AG08396 (cell line): Measurements from ENCODE around the gene SOSTDC1.

Experiments used
- DNase-seq: peaks from one replicate; pipeline ENCODE4 v3.0.0; 2012; ENCODE audit warnings: low spot score, mixed read lengths

SOSTDC1 gene

DNA sequence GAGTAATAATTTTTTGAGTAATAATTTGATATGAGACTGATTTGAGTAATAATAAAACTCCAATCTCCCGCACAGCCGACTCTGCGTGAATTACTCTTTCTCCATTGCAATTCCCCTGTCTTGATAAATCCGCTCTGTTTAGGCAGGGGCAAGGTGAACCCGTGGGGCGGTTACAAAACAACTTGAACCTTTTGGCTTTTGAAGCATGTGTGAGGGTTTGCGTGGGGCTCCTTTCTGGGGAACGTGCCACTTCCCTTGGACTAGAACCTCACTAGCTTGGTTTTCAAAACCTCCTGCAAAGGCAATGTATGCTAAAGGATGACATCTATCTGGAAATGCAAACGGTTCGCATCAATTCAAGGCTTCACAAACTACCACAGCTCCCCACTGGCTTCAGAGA, 45.7 kb downstream of the SOSTDC1 start:
- DNase-seq, result no peak

DNA sequence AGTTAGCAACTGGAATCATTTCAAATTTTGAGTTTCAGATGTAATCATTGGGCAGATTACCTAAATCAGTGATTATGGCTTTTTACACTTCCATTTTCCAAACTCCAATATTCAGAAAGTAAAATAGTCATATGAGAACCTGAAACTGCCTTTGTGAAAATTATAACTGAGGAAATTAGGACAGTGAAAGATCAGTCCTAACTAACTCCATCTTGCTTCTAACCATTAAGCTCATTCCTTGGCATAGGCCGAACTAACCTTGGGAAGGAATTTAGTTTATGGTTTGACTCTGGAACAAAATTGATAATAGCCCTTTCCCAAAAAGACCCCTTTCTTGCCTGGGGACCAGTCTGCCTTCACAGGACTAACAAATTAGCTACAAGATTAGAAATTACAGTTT, 46.4 kb downstream of the SOSTDC1 start:
- DNase-seq, result no peak

DNA sequence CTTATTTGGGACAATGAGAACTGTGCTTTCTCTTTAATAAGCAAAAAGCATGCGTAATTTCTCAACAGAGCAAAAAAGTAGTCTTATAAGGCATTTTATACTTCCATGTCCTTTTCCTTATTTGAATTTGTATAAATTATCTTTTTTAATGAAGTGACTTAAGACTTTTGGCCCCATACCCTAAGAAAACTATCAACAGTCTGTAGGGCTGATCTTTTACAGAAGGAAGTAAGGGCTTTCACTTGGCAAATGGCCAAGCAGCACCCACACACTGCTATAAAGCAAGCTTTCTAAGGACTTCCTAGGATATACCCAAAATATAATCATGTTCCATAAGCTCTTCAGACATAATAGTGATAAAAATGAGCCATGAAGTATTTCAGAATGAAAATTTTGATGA, 47.6 kb downstream of the SOSTDC1 start:
- DNase-seq, result no peak

DNA sequence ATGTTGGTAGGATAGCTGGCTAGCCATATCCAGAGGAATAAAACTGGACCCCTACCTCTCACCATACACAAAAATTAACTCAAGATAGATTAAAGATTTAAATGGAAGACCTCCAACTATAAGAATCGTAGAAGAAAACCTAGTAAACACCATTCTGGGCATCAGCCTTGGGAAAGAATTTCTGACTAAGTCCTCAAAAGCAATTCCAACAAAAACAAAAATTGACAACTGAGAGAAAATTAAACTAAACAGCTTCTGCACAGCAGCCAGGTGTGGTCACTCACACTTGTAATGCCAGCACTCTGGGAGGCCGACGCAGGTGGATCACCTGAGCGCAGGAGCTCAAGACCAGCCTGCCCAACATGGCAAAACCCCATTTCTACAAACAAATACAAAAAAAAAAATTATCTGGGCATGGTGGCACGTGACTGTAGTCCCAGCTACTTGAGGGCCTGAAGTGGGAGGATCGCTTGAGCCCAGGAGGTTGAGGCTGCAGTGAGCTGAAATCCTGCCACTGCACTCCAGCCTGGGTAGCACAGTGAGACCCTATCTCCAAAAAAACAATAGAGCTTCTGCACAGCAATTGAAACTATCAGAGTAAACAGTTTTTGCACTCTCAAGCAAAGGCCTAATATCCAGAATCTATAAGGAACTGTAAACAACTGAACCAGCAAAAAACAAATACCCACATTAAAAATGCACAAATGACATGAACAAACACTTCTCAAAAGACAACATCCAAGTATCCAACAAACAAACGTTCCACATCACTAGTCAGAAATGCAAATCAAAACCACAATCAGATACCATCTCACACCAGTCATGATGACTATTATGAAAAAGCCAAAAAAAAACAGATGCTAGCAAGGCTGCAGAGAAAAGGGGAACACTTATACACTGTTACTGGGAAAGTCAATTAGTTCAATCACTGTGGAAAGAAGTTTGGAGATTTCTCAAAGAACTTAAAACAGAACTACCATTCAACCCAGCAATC, 49.0 kb downstream of the SOSTDC1 start:
- no peak for DNase-seq

DNA sequence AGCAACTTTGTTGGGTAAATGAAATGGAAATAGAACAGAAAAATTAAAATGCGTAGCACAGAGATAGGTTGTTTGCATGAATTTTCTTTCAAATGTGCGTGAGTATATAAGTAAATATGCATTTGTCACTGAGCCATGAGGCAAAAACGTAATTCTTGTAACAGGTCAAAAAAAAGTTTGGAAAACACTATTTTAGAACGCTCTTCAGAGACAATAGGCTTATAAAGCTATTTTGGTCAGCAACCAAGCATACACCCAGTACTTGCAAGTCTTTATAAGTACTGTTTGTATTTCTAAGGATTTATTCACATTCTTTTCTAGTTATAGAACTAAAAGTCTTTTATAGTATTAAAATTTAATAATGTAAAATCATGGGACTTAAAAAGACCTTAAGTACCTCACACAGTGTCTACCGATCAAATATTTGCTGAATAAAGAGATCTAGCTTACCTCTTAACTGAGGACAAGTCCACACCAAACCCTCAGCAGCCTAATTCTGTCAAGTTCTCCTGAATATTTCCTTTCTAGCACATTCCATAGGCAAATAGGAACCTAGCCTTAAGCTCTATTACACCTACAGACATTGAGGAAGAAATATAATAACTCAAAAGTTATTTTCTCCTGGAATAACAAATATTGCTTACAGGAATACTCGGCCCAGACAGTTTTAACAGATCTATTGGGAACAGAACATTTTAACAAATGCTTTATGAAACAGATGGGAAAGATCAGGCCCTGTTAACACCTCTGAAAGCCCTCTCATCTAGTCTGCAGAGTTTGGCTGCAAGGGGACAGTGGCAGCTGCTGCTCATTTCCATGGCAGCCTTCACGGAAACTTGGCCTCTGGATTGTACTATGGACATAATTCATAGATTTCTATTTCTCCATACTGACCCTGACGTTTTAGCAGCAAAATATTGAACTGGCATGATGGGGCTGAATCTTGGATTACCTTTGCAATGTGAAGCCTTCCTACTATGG, 53.0 kb downstream of the SOSTDC1 start:
- DNase-seq, result no peak
